Fibroblast of mammary gland (primary cell): ENCODE results near the gene EMID1.
"Not testable (repeated sequence)": the region's sequence is repeated elsewhere in the genome, so short reads cannot be mapped to it uniquely, and the experiment has no call there.

ENCODE experiments used
- DNase-seq: peaks from one replicate; pipeline ENCODE4 v3.0.0-alpha.2; 2010; ENCODE audit warnings: low read depth
- H3K4me3 ChIP-seq: 2 replicates; pipeline ENCODE4 v1.5.1; 2011; ENCODE audit warnings: low read depth, mild to moderate bottlenecking, low read length, moderate library complexity; ENCODE audit not compliant: control insufficient read depth
- CTCF ChIP-seq: conservative IDR thresholded peaks from 2 replicates; pipeline ENCODE4 v1.5.1; 2011; ENCODE audit warnings: low read depth, low read length, inconsistent platforms; ENCODE audit not compliant: control insufficient read depth, insufficient read depth

The EMID1 gene

GRCh38 chr22:29215012-29215860, 9.5 kb downstream of the EMID1 start:
- H3K4me3 ChIP-seq, result no peak overlapping the region
- TF ChIP-seq CTCF, result no peak
- no peak for DNase-seq

GRCh38 chr22:29216011-29216872, 10.5 kb downstream of the EMID1 start:
- DNase-seq, result no peak
- no peak overlapping the region for H3K4me3 ChIP-seq
- no peak for TF ChIP-seq CTCF

- no peak for DNase-seq
- H3K4me3 ChIP-seq, result no peak overlapping the region
- TF ChIP-seq CTCF, result no peak
Measured at GRCh38 chr22:29216873-29217666, 11.4 kb downstream of the EMID1 start.

GRCh38 chr22:29217827-29218757, 12.4 kb downstream of the EMID1 start:
- DNase-seq, result no peak
- no peak overlapping the region for H3K4me3 ChIP-seq
- TF ChIP-seq CTCF, result no peak

- H3K4me3 ChIP-seq, result no peak overlapping the region
- TF ChIP-seq CTCF, result no peak
- DNase-seq, result no peak
Measured at GRCh38 chr22:29218758-29219408, 13.2 kb downstream of the EMID1 start.

GRCh38 chr22:29219409-29219782, 13.7 kb downstream of the EMID1 start:
- not testable (repeated sequence) for DNase-seq, H3K4me3 ChIP-seq
